ENCODE measurements around the gene SYNGAP1.

DNA sequence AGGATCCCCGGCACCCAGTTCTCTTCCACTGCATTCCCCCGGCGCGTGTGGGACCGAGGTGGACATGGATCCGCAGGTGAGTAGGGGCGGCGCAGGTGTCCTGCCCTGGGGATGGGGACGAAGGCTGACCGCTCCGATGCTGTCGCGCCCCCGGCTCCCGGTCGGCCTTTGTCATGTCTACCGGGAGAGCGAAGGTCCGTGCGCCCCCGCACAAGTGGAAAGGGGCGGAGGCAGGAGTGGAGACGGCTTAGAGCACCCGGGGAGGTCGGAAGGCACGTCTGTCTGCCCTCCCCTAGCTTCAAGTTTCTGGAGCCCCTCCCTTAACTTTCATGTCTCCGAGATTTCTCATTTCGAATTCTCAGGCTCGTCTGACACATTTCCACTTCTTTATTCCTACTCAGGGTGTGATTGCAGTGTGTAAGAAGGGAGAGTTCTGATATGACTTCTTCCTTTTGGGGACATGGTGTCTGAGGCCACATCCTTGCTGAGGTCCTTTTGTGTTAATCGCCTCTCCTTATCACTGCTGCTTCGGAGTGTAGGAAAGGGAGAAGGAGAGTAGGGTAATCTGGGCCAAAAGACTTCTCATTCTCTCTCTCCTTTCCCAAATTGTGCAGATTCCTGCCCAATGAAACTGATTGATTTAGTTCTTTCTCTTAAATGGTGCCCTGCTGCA, 27.8 kb upstream of the SYNGAP1 start:
- no peak for TF ChIP-seq ZNF274 (IDR thresholded peaks at IDR 0.05; ENCODE audit: low read depth, low read length)
- TF ChIP-seq YY1 (IDR thresholded peaks at IDR 0.05; ENCODE audit: insufficient read depth, insufficient read length): no peak
- no peak for TF ChIP-seq SUZ12 (IDR thresholded peaks at IDR 0.05; ENCODE audit: extremely low read depth, insufficient read depth, insufficient read length)

Data from NT2/D1 (cell line).